ENCODE data around the gene PHOX2B. TPM values are rescaled to one million over a fixed set of nuclear protein-coding genes. Genes with fewer than 3 reads are reported as not detected.
A peak's percentile ranks its signal among the peaks of the same experiment; 100 is the strongest.

PHOX2B gene
- total RNA-seq, 1 donor from 2014 or later: not detected

- Histone ChIP-seq H3K4me1 (ENCODE audit: insufficient read depth, low read length) (peaks cover 1% of the 10 kb centered on the region), H3K79me2 (ENCODE audit: insufficient read depth, low read length) (no peaks in the 10 kb centered on the region), H3K27me3 (ENCODE audit: insufficient read depth, low read length) (peaks cover 80% of the 10 kb centered on the region), H2AFZ (ENCODE audit: low read depth, low read length) (no peak overlapping the region), H3K27ac (ENCODE audit: low read depth, low read length) (no peak overlapping the region), H3K36me3 (ENCODE audit: insufficient read depth, low read length) (no peaks in the 10 kb centered on the region), H3K9ac (ENCODE audit: low read length) (no peak overlapping the region), H3K9me3 (ENCODE audit: insufficient read depth, low read depth, low read length) (no peaks in the 10 kb centered on the region), H3K4me2 (ENCODE audit: low read length) (no peak overlapping the region), H4K20me1 (ENCODE audit: insufficient read depth, low read length) (peaks cover 6% of the 10 kb centered on the region), H3K4me3 (ENCODE audit: insufficient read depth, low read depth, low read length) (no peak overlapping the region)
- no peak overlapping the region for H3K4me3 Mint-ChIP-seq (ENCODE audit: unreplicated experiment)
- DNase-seq (ENCODE audit: low read depth) (no peak), FAIRE-seq (no peak)
- H3K27me3 Mint-ChIP-seq (ENCODE audit: low read depth, unreplicated experiment): peaks cover 94% of the 10 kb centered on the region
- no peak for TF ChIP-seq EZH2 (IDR thresholded peaks at IDR 0.05; ENCODE audit: insufficient read depth, low read length)
- TF ChIP-seq CTCF (IDR thresholded peaks at IDR 0.05; ENCODE audit: insufficient read depth, low read depth, low read length): no peak
- H3K9me3 Mint-ChIP-seq (ENCODE audit: unreplicated experiment): peaks cover 19% of the 10 kb centered on the region
- peaks cover 2% of the 10 kb centered on the region for H3K4me1 Mint-ChIP-seq (ENCODE audit: low read depth, unreplicated experiment)
- H3K27ac Mint-ChIP-seq (ENCODE audit: unreplicated experiment): peak overlapping the region; percentile 9
- H3K36me3 Mint-ChIP-seq (ENCODE audit: low read depth, unreplicated experiment): no peaks in the 10 kb centered on the region
Measured at GRCh38 chr4:41752081-41752836, 3.7 kb upstream of the PHOX2B start.

- Mint-ChIP-seq H3K36me3 (ENCODE audit: low read depth, unreplicated experiment) (no peaks in the 10 kb centered on the region), H3K9me3 (ENCODE audit: unreplicated experiment) (peaks cover 24% of the 10 kb centered on the region), H3K4me1 (ENCODE audit: low read depth, unreplicated experiment) (peaks cover 2% of the 10 kb centered on the region), H3K27me3 (ENCODE audit: low read depth, unreplicated experiment) (peaks cover 94% of the 10 kb centered on the region), H3K4me3 (ENCODE audit: unreplicated experiment) (no peak overlapping the region), H3K27ac (ENCODE audit: unreplicated experiment) (peak overlapping the region; percentile 9)
- Histone ChIP-seq H3K36me3 (ENCODE audit: insufficient read depth, low read length) (no peaks in the 10 kb centered on the region), H3K27me3 (ENCODE audit: insufficient read depth, low read length) (peaks cover 84% of the 10 kb centered on the region), H4K20me1 (ENCODE audit: insufficient read depth, low read length) (peaks cover 6% of the 10 kb centered on the region), H3K9me3 (ENCODE audit: insufficient read depth, low read depth, low read length) (peaks cover 3% of the 10 kb centered on the region), H3K79me2 (ENCODE audit: insufficient read depth, low read length) (no peaks in the 10 kb centered on the region), H3K4me2 (ENCODE audit: low read length) (no peak overlapping the region), H3K4me1 (ENCODE audit: insufficient read depth, low read length) (peaks cover 2% of the 10 kb centered on the region), H3K4me3 (ENCODE audit: insufficient read depth, low read depth, low read length) (no peak overlapping the region), H2AFZ (ENCODE audit: low read depth, low read length) (no peak overlapping the region), H3K27ac (ENCODE audit: low read depth, low read length) (no peak overlapping the region), H3K9ac (ENCODE audit: low read length) (no peak overlapping the region)
- no peak for DNase-seq (ENCODE audit: low read depth)
- TF ChIP-seq CTCF (IDR thresholded peaks at IDR 0.05; ENCODE audit: insufficient read depth, low read depth, low read length) (no peak), EZH2 (IDR thresholded peaks at IDR 0.05; ENCODE audit: insufficient read depth, low read length) (no peak)
- FAIRE-seq: no peak
Measured at GRCh38 chr4:41751449-41752061, 3.0 kb upstream of the PHOX2B start.

Data from astrocyte (in vitro differentiated cells and primary cell).